GM18508 (cell line): ENCODE measurements around the gene HSF2BP.
"Not testable (repeated sequence)": the region's sequence is repeated elsewhere in the genome, so short reads cannot be mapped to it uniquely, and the experiment has no call there.

ENCODE experiments used
- ATAC-seq: cut with Tn5 transposase; IDR thresholded peaks from one replicate; pipeline ENCODE4 v1.9.1; 2021; ENCODE audit warnings: moderate number of reproducible peaks; ENCODE audit not compliant: insufficient read depth, unreplicated experiment

HSF2BP gene

GRCh38 chr21:43653626-43654025 lies 5.7 kb downstream of the HSF2BP start:
- ATAC-seq, result no peak

GRCh38 chr21:43652616-43653015 lies 6.7 kb downstream of the HSF2BP start:
- no peak for ATAC-seq

- ATAC-seq, result not testable (repeated sequence)
Observed at GRCh38 chr21:43651926-43652325, 7.4 kb downstream of the HSF2BP start.

GRCh38 chr21:43648171-43648570 lies 11.1 kb downstream of the HSF2BP start:
- no peak for ATAC-seq

GRCh38 chr21:43646550-43647260 lies 12.6 kb downstream of the HSF2BP start:
- ATAC-seq, result no peak

- no peak for ATAC-seq
Observed at GRCh38 chr21:43645976-43646375, 13.3 kb downstream of the HSF2BP start.

- no peak for ATAC-seq
Observed at GRCh38 chr21:43645136-43645891, 14.0 kb downstream of the HSF2BP start.

GRCh38 chr21:43644609-43645008 lies 14.7 kb downstream of the HSF2BP start:
- no peak for ATAC-seq

GRCh38 chr21:43644071-43644470 lies 15.2 kb downstream of the HSF2BP start:
- ATAC-seq, result no peak

- ATAC-seq, result no peak
Observed at GRCh38 chr21:43643193-43643592, 16.1 kb downstream of the HSF2BP start.

- ATAC-seq, result no peak
Observed at GRCh38 chr21:43640400-43640799, 18.9 kb downstream of the HSF2BP start.

GRCh38 chr21:43639470-43640353 lies 19.6 kb downstream of the HSF2BP start:
- ATAC-seq, result no peak

GRCh38 chr21:43637530-43638158 lies 21.6 kb downstream of the HSF2BP start:
- no peak for ATAC-seq

- ATAC-seq, result no peak
Observed at GRCh38 chr21:43635436-43635835, 23.9 kb downstream of the HSF2BP start.

- ATAC-seq, result no peak
Observed at GRCh38 chr21:43634618-43635017, 24.7 kb downstream of the HSF2BP start.

- ATAC-seq, result no peak
Observed at GRCh38 chr21:43632373-43632905, 26.8 kb downstream of the HSF2BP start.

GRCh38 chr21:43631411-43632107 lies 27.7 kb downstream of the HSF2BP start:
- ATAC-seq, result no peak

GRCh38 chr21:43627527-43627926 lies 31.8 kb downstream of the HSF2BP start:
- ATAC-seq, result no peak

- no peak for ATAC-seq
Observed at GRCh38 chr21:43626390-43626789, 32.9 kb downstream of the HSF2BP start.

- no peak for ATAC-seq
Observed at GRCh38 chr21:43624339-43624738, 34.9 kb downstream of the HSF2BP start.
